Measurements from ENCODE around the gene DOK7.

Gene DOK7

DNA sequence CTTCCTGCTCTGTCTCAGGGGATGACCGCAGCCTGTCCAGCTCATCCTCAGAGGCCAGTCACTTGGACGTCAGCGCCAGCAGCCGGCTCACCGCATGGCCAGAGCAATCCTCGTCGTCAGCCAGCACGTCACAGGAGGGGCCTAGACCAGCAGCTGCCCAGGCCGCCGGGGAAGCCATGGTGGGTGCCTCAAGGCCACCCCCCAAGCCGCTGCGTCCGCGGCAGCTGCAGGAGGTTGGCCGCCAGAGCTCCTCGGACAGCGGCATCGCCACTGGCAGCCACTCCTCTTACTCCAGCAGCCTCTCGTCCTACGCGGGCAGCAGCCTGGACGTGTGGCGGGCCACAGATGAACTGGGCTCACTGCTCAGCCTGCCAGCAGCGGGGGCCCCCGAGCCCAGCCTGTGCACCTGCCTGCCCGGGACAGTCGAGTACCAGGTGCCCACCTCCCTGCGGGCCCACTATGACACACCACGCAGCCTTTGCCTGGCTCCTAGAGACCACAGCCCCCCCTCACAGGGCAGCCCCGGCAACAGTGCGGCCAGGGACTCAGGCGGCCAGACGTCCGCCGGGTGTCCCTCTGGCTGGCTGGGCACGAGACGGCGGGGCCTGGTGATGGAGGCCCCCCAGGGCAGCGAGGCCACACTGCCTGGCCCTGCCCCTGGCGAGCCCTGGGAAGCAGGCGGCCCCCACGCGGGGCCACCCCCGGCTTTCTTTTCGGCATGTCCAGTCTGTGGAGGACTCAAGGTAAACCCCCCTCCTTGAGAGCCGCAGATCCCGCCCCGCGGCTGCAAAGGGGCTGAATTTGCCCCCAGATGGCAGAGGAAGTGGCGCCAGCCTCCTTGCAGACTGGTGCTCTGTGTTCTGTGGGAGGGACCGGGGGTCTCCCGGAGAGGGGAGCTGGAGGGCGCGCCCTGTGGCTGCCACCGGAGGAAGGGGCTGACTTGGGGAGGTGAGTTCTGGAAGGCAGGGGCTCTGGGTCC, 29.9 kb downstream of the DOK7 start:
- DNase-seq (ENCODE audit: low read depth in 2 of 2) = peak; percentile 11 to 42
- TF ChIP-seq, protein P1, sequence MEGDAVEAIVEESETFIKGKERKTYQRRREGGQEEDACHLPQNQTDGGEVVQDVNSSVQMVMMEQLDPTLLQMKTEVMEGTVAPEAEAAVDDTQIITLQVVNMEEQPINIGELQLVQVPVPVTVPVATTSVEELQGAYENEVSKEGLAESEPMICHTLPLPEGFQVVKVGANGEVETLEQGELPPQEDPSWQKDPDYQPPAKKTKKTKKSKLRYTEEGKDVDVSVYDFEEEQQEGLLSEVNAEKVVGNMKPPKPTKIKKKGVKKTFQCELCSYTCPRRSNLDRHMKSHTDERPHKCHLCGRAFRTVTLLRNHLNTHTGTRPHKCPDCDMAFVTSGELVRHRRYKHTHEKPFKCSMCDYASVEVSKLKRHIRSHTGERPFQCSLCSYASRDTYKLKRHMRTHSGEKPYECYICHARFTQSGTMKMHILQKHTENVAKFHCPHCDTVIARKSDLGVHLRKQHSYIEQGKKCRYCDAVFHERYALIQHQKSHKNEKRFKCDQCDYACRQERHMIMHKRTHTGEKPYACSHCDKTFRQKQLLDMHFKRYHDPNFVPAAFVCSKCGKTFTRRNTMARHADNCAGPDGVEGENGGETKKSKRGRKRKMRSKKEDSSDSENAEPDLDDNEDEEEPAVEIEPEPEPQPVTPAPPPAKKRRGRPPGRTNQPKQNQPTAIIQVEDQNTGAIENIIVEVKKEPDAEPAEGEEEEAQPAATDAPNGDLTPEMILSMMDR (IDR thresholded peaks at IDR 0.05; ENCODE audit: low read depth, low read length) = no peak

DNA sequence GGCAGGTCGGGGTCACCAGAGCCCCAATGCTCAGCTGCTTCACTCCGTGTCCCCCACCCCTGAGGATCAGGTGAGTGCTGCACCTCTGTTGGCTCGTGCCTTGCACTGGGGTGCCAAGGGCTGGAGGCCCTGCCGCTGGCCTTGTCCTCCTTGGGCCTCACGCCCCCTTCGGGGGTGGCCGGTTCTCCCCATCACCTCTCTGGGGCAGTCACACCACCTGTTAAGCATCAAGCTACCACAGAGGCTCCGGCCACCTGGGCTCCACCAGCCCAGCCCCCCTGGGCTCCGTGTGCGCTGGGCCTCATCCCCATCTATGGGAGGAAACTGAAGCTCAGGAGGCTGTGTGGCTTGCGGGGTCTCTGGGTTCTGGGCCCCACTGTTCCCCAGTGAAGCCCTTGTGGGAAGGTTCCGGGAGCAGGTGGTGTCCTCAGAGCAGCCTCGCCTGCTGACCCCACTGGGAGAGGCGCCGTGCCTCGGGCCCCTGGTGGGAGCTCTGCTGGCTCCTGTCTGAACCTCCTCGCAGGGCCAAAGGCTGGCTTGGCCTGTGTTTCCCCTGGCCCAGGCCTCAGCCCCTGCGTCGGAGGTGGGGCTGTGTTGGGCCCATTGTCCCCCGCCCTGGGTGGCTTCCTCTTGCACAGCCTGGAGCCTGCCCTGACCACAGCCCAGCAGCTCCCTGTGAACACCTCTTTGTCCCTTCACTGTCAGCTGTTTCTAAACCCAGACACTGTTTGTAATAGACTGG, 30.8 kb downstream of the DOK7 start:
- no peak overlapping the region for H3K4me3 ChIP-seq (replicated peaks in 1 of 2; ENCODE audit: low read depth in 2 of 2, low read length in 2 of 2)
- DNase-seq (ENCODE audit: low read depth in 2 of 2) = no peak
- TF ChIP-seq, protein P1 (IDR thresholded peaks at IDR 0.05; ENCODE audit: low read depth, low read length) = no peak

More for the DNA sequence above, 29.9 kb downstream of the DOK7 start:
- H3K4me3 ChIP-seq (replicated peaks in 1 of 2; ENCODE audit: low read depth in 2 of 2, low read length in 2 of 2) = no peak overlapping the region

DNA sequence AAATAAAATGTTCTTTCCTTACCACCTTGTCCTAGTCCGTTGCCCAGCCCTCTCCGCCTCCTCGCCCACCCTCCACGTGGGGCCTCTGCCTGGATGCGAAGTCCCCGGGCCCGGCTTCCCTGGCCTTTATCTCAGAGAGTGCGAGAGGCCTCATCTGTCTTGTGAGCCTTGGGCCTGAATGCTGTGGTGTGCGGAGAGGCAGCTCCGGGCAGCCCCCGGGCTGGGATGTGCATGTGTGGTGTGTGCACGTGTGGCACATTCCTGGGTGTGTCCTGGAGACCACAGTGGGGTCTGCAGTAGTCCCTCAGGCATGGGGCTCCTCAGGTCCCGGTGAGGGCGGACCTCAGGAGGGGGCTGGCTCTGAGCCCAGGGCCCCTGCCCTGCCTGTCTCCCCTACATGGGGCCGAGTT, 31.4 kb downstream of the DOK7 start:
- DNase-seq (ENCODE audit: low read depth in 2 of 2) = peak in 1 of 2 donors; percentile 7
- TF ChIP-seq, protein P1 (IDR thresholded peaks at IDR 0.05; ENCODE audit: low read depth, low read length) = no peak

DNA sequence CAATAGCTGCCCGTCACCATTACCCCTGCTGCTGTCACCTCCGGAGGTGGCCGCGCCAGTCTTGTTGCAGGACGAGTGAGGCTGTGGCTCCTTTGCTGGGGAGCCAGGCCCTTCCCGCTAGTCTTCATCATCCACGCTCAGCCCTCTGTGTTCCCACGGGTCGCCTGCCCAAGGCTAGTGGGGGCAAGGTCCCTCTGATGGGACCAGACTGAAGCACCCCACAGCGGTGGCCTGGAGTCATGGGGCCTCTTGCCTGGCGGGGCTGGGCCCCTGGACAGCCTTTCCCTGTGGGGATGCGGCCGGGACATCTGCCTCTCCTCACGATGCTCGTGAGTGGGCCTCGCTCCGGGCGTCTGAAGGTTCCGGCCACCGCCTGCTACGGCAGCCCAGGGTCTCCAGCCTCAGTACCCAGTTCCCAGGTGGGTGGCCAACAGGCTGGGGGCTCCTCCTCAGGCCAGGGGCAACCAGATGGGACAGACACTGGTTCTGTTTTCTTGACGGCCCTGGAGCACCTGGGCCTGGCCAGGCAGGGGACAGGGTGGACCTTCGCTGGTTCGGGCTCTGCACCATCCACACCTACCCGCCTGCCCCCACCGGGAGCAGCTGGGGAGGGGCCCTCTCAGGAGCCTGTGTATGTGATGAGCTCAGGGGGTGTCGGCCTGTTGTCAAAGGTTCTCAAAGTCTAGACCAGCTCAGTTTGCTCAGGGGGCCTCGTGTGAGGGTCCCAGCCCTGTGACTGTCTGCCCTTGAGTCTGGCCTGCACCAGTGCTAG, 32.3 kb downstream of the DOK7 start:
- TF ChIP-seq, protein P1 (IDR thresholded peaks at IDR 0.05; ENCODE audit: low read depth, low read length) = no peak
- no peak for DNase-seq (ENCODE audit: low read depth in 2 of 2)
- no peak overlapping the region for H3K4me3 ChIP-seq (replicated peaks in 1 of 2; ENCODE audit: low read depth in 2 of 2, low read length in 2 of 2)

More for the DNA sequence above, 31.4 kb downstream of the DOK7 start:
- H3K4me3 ChIP-seq (replicated peaks in 1 of 2; ENCODE audit: low read depth in 2 of 2, low read length in 2 of 2) = no peak overlapping the region

DNA sequence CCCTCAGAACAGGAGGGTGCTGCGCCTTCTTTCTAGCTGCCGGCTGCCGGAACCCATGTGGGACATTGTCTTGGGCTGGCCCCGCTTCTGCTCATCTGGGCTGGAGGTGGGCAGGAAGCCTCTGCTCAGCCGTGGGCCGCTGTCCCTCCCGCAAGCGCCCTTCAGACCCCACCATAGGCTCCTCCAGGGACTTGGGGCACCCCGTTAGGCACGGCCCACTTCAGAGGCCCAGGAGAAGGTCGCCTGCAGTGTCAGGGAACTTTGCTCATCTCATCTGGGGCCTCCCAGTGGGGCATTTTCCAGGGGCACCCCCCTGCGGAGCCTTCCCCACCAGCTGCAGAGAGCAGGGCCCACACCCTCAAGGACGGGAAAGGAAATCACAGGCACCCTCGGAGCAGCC, 32.9 kb downstream of the DOK7 start:
- H3K4me3 ChIP-seq (replicated peaks in 1 of 2; ENCODE audit: low read depth in 2 of 2, low read length in 2 of 2) = no peak overlapping the region
- DNase-seq (ENCODE audit: low read depth in 2 of 2) = no peak
- TF ChIP-seq, protein P1 (IDR thresholded peaks at IDR 0.05; ENCODE audit: low read depth, low read length) = no peak

DNA sequence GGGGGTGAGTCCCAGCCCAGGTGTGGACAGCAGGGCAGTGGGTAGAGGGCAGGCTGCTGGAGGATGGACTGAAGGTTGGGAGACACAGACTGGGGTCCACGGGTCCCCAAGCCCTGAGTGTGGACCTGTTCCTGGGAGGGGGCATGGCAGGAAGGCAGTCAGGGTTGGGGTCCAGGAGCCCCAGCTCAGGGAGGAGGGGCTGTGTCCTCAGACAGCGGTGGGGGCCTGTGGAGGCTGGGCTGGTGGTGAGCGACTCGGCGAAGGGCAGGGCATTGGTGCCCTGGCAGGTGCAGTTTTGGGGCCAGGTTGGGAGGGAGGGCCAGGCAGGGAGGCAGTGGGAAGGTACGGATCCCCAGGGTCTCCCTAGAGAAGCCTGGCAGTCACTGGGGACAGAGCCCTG, 34.0 kb downstream of the DOK7 start:
- no peak overlapping the region for H3K4me3 ChIP-seq (replicated peaks in 1 of 2; ENCODE audit: low read depth in 2 of 2, low read length in 2 of 2)
- DNase-seq (ENCODE audit: low read depth in 2 of 2) = no peak
- TF ChIP-seq, protein P1 (IDR thresholded peaks at IDR 0.05; ENCODE audit: low read depth, low read length) = no peak

Data from cardiac fibroblast (primary cell).